Loucy (cell line): Measurements from ENCODE around the gene RTN4RL2.

Source experiments
- H2AFZ ChIP-seq: fragments of 200-600 bp; sonication (generic); 2 replicates; pipeline ENCODE4 v1.6.0; 2016; ENCODE audit warnings: antibody characterized with exemption, mild to moderate bottlenecking, low read length, moderate library complexity
- H3F3A ChIP-seq: fragments of 200-600 bp; 2 replicates; pipeline ENCODE4 v1.6.0; 2016; ENCODE audit warnings: antibody characterized with exemption, low read depth, mild to moderate bottlenecking
- H3K27me3 ChIP-seq: fragments of 200-600 bp; sonication (generic); 2 replicates; pipeline ENCODE4 v1.6.1; 2014; ENCODE audit warnings: low read length, mild to moderate bottlenecking; ENCODE audit not compliant: insufficient read depth, poor library complexity, severe bottlenecking
- H3K36me3 ChIP-seq: fragments of 200-600 bp; sonication (generic); 2 replicates; pipeline ENCODE4 v1.6.1; 2016; ENCODE audit warnings: low read length; ENCODE audit not compliant: insufficient read depth
- H3K4me1 ChIP-seq: fragments of 200-600 bp; sonication (generic); 2 replicates; pipeline ENCODE4 v1.5.1; 2014; ENCODE audit warnings: low read length, mild to moderate bottlenecking; ENCODE audit not compliant: insufficient read depth, poor library complexity, severe bottlenecking
- H3K4me2 ChIP-seq: fragments of 200-600 bp; sonication (generic); 2 replicates; pipeline ENCODE4 v1.6.0; 2014; ENCODE audit warnings: antibody characterized with exemption, low read length, low read depth, mild to moderate bottlenecking; ENCODE audit not compliant: poor library complexity, severe bottlenecking
- H3K4me3 ChIP-seq: fragments of 200-600 bp; sonication (generic); 2 replicates; pipeline ENCODE4 v1.5.1; 2014; ENCODE audit warnings: low read length, mild to moderate bottlenecking, mixed read lengths; ENCODE audit not compliant: poor library complexity, severe bottlenecking
- H3K79me2 ChIP-seq: fragments of 200-600 bp; sonication (generic); 2 replicates; pipeline ENCODE4 v1.6.1; 2014; ENCODE audit warnings: low read length; ENCODE audit not compliant: insufficient read depth
- H3K9ac ChIP-seq: fragments of 200-600 bp; sonication (generic); 2 replicates; pipeline ENCODE4 v1.6.0; 2014; ENCODE audit warnings: mild to moderate bottlenecking, low read depth, low read length, moderate library complexity; ENCODE audit not compliant: poor library complexity, severe bottlenecking
- H3K9me2 ChIP-seq: fragments of 200-600 bp; sonication (generic); replicated peaks from 2 replicates; pipeline ENCODE4 v1.6.1; 2016; ENCODE audit warnings: low read depth, low read length, mixed read lengths
- H3K9me3 ChIP-seq: fragments of 200-600 bp; sonication (generic); 2 replicates; pipeline ENCODE4 v1.6.1; 2014; ENCODE audit warnings: mild to moderate bottlenecking, antibody characterized with exemption, low read length, low read depth; ENCODE audit not compliant: insufficient read depth
- H4K20me1 ChIP-seq: fragments of 200-600 bp; sonication (generic); 2 replicates; pipeline ENCODE4 v1.6.0; 2014; ENCODE audit warnings: antibody characterized with exemption, low read length, mild to moderate bottlenecking; ENCODE audit not compliant: insufficient read depth, poor library complexity, severe bottlenecking
- CTCF ChIP-seq: fragments of 200-600 bp; sonication (generic); conservative IDR thresholded peaks from 2 replicates; pipeline ENCODE4 v1.5.1; 2014; ENCODE audit warnings: mild to moderate bottlenecking, antibody characterized with exemption, low read length
- EZH2phosphoT487 ChIP-seq: fragments of 200-600 bp; IDR thresholded peaks from 2 replicates; pipeline ENCODE4 v1.6.1; 2018; ENCODE audit warnings: antibody characterized with exemption, mild to moderate bottlenecking, moderate library complexity, borderline replicate concordance

Gene RTN4RL2

DNA sequence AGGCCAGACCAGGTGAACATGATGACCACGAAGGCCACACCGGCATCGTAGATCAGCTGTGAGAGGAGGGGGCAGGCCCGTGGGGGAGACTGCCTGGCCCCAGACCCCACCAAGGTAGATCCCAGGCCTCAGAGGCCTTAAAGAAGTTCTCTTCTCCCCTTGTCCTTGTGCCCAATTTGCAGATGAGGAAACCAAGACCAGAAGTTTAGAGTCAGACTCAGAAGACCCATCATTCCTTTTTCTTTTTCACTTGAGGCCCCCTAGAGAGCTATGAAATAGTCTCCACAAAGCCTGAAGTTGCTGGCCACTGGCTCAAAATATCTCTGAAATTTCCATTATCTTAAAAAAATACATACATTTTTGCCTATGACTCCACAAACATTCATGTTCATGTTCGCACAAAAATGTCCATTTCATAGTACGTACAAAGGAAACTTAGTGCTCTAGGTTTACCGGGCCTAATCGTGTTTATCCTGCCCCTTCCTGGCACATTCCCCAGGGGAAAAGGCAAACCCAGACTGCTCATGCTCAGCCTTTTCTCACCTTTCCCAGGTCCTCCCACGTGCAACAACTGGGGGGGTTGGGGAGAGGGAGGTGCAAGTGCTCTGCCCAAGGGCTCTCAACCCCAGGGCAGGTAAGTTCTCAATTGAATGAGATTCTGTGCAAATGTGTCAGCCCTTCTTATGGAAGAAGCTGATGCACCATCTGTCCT is 35.9 kb downstream of the RTN4RL2 start:
- no peaks in the 10 kb centered on the region for H4K20me1 ChIP-seq
- no peaks in the 10 kb centered on the region for H3K9me2 ChIP-seq
- no peak overlapping the region for H2AFZ ChIP-seq
- H3K4me1 ChIP-seq = no peaks in the 10 kb centered on the region
- no peak overlapping the region for H3K9ac ChIP-seq
- H3K4me3 ChIP-seq = no peak overlapping the region
- TF ChIP-seq EZH2phosphoT487 (no peak), CTCF (no peak)
- H3K4me2 ChIP-seq = no peak overlapping the region
- no peaks in the 10 kb centered on the region for H3F3A ChIP-seq
- no peaks in the 10 kb centered on the region for H3K9me3 ChIP-seq
- H3K27me3 ChIP-seq = no peaks in the 10 kb centered on the region
- no peaks in the 10 kb centered on the region for H3K79me2 ChIP-seq
- peaks cover 49% of the 10 kb centered on the region; the same call in 1 of the 2 replicates for H3K36me3 ChIP-seq

DNA sequence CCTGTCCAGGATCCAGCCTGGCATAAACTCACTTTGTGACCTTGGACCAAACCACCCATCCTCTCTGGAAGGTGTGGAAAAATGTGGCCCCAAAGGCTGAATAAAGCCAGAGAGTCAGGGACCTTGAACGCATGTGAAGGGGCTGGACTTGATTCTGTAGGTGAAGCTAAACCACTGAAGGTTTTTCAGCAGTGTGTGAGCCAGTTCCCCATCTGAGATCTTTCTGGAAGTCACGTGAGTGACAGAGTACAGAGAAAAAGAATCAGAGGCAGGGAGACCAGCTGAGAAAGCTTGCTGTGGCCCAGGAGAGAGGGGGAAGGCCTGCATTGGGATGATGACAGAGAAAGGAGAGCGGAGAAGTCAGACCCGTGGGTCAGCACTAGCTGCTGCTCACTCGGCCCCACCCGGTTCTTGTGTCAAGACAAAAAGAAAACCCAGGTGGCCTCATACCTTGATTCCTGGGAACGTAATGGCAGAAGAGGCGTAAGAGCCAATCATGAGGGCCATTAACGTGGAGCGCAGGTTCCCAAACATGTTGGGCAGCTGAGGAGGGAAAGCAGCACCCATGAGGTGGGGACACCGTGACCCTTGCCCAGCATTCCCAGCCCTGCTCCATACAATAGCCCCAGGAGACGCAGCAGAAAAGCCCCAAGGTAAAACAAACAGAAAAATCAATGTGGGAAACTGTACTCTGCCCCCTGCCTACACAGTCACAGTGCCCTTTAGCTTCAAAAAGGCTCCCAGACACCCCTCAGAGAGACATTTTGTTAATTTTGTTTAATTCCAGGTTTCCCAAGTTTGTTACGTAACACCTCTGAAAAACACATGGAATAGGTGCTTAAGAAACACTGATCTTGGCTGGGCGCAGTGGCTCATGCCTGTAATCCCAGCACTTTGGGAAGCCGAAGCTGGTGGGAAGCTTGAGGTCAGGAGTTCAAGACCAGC is 37.2 kb downstream of the RTN4RL2 start:
- H3F3A ChIP-seq = no peaks in the 10 kb centered on the region
- H4K20me1 ChIP-seq = no peaks in the 10 kb centered on the region
- TF ChIP-seq CTCF (no peak), EZH2phosphoT487 (no peak)
- H3K79me2 ChIP-seq = no peaks in the 10 kb centered on the region
- no peaks in the 10 kb centered on the region for H3K4me1 ChIP-seq
- H3K27me3 ChIP-seq = no peaks in the 10 kb centered on the region
- no peak overlapping the region for H3K4me3 ChIP-seq
- no peak overlapping the region for H3K4me2 ChIP-seq
- no peaks in the 10 kb centered on the region for H3K9me2 ChIP-seq
- peaks cover 46% of the 10 kb centered on the region; the same call in 1 of the 2 replicates for H3K36me3 ChIP-seq
- no peak overlapping the region for H3K9ac ChIP-seq
- H3K9me3 ChIP-seq = no peaks in the 10 kb centered on the region
- H2AFZ ChIP-seq = no peak overlapping the region

GRCh38 chr11:57498540-57498939 is 38.2 kb downstream of the RTN4RL2 start:
- no peaks in the 10 kb centered on the region for H3K9me3 ChIP-seq
- no peak overlapping the region for H3K4me2 ChIP-seq
- no peak overlapping the region for H2AFZ ChIP-seq
- H3K27me3 ChIP-seq = no peaks in the 10 kb centered on the region
- no peak overlapping the region for H3K9ac ChIP-seq
- peaks cover 46% of the 10 kb centered on the region; the same call in 1 of the 2 replicates for H3K36me3 ChIP-seq
- no peaks in the 10 kb centered on the region for H3F3A ChIP-seq
- no peak overlapping the region for H3K4me3 ChIP-seq
- no peaks in the 10 kb centered on the region for H3K4me1 ChIP-seq
- TF ChIP-seq EZH2phosphoT487 = no peak
- TF ChIP-seq CTCF = no peak
- no peaks in the 10 kb centered on the region for H3K79me2 ChIP-seq
- no peaks in the 10 kb centered on the region for H3K9me2 ChIP-seq
- H4K20me1 ChIP-seq = no peaks in the 10 kb centered on the region
